ENCODE results near the gene SLC4A3.
A peak's percentile ranks its signal among the peaks of the same experiment; 100 is the strongest.

Gene SLC4A3

GRCh38 chr2:219612577-219613286, 14.7 kb upstream of the SLC4A3 start:
- DNase-seq, result no peak

GRCh38 chr2:219613461-219614070, 13.9 kb upstream of the SLC4A3 start:
- DNase-seq, result no peak

DNA sequence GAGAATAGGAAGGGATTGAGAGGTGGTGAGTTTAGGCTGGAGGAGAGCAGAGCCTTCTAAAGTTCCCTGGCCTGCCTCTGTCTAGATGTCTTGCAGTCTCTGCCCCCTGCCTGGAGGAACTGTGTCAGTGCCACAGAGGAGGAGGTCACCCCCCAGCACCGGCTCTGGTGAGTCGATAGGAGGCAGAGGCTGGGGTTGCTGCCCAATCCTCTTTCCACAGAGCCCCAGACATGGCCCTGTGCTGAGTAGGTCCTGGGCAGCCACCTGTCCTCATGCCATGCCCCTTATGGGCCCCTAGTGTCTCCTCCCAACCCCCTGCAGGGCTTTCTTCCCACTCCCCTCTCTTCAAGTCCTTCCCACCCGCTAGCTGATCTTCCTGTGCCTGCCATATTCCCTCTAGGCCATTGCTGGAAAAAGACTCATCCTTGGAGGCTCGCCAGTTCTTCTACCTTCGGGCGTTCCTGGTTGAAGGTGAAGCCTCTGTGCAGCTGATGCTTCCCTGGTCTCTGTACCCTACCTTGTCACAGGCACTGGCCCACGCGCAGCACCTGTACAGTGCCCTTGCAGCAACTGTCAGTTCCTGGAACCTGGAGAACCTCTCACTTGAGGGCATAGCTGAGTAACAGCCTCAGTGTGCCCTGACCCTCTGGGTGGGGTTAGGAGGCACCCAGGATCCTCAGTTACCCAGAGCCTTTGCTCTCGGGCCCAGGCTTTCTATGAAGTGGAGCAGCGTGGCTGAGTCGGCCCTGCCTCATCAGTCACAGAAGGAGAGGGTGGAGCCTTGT, 13.2 kb upstream of the SLC4A3 start:
- DNase-seq, result no peak

- no peak for DNase-seq
Measured at GRCh38 chr2:219615036-219615435, 12.4 kb upstream of the SLC4A3 start.

- no peak for DNase-seq
Measured at GRCh38 chr2:219615894-219616293, 11.5 kb upstream of the SLC4A3 start.

DNA sequence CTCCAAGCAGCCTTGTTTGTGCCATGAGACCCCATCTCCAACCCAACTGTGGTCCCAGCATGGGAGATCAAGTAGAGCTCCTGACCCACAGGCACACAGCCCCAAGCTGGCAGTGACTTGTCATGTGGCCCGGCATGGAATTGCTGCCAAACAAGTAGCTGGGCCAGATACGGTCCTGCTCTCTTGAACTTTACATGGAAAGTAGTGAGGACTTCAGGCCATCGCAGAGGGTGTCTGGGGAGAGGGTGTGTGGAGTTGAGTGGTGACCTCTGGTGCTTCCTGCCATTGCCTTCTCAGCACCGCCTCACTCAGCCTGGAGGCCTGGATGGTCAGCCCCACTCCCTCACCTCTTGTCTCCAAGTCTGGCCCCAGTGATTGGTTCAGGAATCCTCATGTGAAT, 10.9 kb upstream of the SLC4A3 start:
- no peak for DNase-seq

- DNase-seq, result no peak
Measured at GRCh38 chr2:219618733-219619122, 8.7 kb upstream of the SLC4A3 start.

- no peak for DNase-seq
Measured at GRCh38 chr2:219619235-219619634, 8.2 kb upstream of the SLC4A3 start.

GRCh38 chr2:219620546-219620945, 6.9 kb upstream of the SLC4A3 start:
- DNase-seq, result no peak

- no peak for DNase-seq
Measured at GRCh38 chr2:219621935-219622334, 5.5 kb upstream of the SLC4A3 start.

DNA sequence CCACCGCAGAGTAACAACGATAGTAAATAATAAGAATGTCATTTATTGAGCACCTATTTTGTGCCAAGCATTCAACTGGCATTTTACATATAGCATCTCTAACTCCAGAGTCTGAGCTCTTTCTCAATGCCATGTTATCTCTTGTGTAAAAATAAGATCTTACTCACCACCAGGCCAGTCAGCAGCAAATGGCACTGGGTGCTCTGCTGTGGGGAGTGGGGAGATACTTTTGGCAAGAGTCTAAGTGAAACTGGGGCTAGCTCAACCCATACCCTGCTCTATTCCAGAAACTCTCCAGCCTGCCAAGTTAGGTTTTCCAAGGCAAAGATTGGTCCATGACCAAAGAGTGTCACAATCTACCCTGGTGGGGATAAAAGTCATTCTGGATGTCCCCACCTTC, 5.0 kb upstream of the SLC4A3 start:
- DNase-seq, result no peak

- DNase-seq, result no peak
Measured at GRCh38 chr2:219624565-219624964, 2.9 kb upstream of the SLC4A3 start.

DNA sequence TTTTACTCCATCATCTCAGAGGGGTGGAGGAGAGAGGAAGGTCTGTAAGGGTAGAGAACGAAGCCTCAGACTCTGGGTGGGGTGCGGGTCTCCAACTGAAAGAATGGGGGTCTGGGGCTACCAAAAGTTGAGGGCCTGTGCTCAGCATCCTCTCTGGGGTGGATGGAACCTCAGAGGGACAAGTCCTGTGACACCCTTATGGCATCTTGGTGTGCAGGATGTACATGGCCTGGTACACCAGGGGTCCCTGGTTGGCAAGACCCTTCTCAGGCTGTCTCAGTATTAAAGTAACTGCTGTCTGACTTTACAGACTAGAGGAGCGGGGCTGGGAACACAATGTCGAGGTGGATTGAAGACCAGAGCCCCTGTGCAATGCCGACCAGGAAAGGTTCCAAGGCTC, 2.3 kb upstream of the SLC4A3 start:
- no peak for DNase-seq

DNA sequence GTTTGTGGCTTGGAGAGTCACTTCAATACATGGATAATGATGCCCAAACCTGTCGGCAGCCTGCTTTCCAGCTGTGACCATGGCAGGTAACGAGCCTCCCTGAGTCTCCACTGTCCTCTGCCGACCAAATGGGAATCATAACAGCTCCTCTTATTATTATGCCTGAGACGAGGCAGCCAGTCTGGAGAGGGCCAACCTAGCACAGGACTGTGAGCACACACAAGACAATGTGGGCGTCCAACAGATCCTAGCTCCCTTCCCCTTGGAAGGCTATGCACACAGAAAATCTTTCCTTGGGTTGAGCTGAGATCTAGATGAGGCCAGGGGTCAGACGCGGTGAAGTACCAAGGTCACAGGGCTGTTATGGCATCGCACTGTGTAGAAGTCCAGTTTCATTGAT, 890 bp upstream of the SLC4A3 start:
- DNase-seq, result no peak

GRCh38 chr2:219628235-219628985, 980 bp downstream of the SLC4A3 start:
- no peak for DNase-seq

- no peak for DNase-seq
Measured at GRCh38 chr2:219628986-219629901, 1.8 kb downstream of the SLC4A3 start.

DNA sequence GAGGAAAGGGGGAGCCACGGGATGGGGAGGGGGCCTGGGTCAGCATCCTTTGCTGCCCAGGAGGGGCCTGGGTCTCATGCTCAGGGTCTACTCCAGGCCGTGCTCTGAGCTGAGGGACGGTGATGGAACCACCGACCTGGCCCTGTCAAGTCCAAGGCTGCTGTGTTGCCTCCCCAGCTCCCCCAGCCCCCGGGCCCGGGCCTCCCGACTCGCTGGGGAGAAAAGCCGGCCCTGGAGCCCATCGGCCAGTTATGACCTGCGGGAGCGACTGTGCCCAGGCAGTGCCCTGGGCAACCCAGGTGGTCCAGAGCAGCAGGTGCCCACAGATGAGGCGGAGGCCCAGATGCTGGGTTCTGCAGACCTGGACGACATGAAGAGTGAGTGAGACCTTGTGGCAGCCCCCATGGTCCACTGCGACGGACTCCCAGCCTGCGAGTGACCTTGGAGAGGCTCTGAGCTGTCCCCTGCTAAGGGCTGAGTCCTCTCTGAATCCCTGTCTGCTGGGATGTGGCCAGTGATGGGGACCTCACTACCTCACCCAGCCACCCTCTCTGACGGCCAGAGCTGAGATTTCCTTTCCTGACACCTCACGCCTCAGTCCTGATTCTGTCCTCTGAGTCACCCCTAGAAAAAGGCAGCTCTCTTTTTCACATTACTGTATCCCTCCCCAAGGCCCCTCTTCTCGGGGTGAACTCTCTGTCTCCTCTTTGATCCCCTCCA, 2.7 kb downstream of the SLC4A3 start:
- DNase-seq, result no peak

GRCh38 chr2:219630770-219631405, 3.5 kb downstream of the SLC4A3 start:
- DNase-seq, result peak in 1 of 14 donors; percentile 15

DNA sequence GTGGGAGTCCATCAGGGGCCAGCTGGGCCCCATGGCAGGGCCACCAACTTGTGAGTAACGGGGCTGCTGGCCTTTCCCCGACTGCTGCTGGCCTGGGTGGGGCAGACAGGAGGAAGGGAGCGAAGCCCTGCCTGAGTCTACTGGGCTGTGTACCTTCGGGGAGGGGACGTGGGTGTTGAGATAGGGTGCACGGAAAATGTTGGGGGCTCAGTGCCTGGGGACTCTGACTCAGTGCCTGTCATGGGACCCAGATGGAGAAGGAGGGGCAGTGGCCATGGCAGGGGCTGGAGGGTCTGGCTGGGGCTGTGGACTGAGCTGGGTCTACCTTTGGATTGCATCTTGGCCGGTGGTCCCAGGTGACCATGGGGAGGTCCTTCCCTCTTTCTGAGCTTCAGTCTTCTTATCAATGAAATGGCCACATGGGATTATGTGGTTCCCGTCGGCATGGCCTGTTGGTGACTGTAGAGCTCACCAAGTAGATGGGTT, 4.0 kb downstream of the SLC4A3 start:
- no peak for DNase-seq
